NCI-H2171 treated with DMSO at 0.1 percent for 48 hours (cell line): Measurements from ENCODE around the gene SLC38A9.
"Not testable (repeated sequence)": the region's sequence is repeated elsewhere in the genome, so short reads cannot be mapped to it uniquely, and the experiment has no call there.

Source experiments
- DNase-seq: peaks from one replicate; lab custom pipeline; 2025; lab: John Stamatoyannopoulos, UW

SLC38A9 gene, protein sequence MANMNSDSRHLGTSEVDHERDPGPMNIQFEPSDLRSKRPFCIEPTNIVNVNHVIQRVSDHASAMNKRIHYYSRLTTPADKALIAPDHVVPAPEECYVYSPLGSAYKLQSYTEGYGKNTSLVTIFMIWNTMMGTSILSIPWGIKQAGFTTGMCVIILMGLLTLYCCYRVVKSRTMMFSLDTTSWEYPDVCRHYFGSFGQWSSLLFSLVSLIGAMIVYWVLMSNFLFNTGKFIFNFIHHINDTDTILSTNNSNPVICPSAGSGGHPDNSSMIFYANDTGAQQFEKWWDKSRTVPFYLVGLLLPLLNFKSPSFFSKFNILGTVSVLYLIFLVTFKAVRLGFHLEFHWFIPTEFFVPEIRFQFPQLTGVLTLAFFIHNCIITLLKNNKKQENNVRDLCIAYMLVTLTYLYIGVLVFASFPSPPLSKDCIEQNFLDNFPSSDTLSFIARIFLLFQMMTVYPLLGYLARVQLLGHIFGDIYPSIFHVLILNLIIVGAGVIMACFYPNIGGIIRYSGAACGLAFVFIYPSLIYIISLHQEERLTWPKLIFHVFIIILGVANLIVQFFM

GRCh38 chr5:55712023-55712859, at the start of gene SLC38A9:
Gene SLC38A9 (minus strand): TSS chr5:55712324. CDS start chr5:55697958, 14,366 bp downstream.
- DNase-seq = peak; percentile 99

DNA sequence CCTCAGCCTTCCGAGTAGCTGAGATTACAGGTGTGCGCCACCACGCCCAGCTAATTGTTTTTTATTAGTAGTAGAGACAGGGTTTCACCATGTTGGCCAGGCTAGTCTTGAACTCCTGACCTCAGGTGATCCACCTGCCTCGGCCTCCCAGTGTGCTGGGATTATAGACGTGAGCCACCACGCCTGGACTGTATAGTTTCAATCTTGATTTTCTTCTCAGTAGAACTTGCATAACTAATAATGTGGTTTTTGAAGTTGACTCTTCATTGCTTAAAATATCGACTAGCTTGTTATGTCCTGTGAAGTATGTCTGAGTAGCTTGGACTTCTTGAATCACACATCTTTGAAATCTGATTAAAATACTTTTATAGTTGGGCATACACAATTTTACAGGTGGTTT, 49.6 kb upstream of the SLC38A9 start:
- DNase-seq = not testable (repeated sequence)

DNA sequence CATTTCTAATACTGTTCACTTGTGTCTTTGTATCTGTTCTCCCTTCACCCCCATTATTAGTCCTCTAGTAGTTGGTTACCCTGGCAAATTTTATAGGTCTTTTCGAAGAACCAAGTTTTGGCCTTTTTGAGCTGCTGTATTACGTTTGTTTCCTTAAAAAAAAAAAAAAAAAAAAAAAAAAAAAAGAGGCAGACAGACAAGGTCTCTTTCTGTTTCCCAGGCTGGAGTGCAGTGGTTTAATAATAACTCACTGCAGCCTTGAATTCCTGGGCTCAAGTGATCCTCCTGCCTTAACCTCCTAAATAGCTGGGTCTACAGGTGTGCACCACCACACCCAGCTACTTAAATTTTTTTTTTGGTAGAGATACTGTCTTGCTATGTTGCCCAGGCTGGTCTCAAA, 46.6 kb upstream of the SLC38A9 start:
- no peak for DNase-seq

- DNase-seq = no peak
Measured at GRCh38 chr5:55758231-55758630, 46.1 kb upstream of the SLC38A9 start.

GRCh38 chr5:55750499-55750898, 38.4 kb upstream of the SLC38A9 start:
- DNase-seq = no peak

DNA sequence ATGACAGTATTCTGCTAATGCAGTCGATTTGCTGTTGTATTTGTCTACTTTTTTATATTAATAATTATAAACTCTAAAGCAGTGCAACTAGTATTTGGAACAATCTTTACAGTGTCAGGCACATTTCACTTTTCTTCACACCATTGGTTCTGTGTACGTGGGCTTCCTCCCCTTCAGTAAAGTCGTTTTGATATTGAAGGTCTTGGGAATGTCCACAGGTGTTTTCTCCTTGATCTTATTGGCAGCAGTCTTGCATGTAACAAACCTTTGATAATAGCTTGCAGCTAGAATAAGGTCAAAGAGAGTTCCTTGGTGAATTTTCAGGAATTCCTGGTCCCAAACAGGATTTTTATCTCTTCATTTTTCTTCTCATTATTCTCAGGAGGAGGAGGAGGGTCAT, 37.9 kb upstream of the SLC38A9 start:
- no peak for DNase-seq

DNA sequence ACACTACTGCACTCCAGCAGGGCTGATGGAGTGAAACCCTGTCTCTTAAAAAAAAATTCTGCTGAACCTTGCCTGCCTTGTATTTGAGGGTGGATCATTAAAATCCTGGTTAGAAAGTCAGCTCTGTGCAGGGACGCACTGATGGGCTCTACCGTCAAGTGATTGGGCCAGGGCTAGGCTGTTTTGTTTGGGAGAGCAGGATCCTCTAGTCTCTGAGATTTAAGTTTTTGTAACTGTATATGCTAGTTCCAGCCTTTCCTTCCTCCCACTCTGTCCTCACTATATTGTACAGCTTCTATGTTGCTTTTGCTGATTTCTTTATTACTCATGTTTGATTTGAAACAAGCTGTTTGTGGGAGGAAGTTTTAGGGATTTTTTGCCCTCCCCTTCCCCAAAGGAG, 37.3 kb upstream of the SLC38A9 start:
- no peak for DNase-seq

- DNase-seq = no peak
Measured at GRCh38 chr5:55747778-55748318, 35.7 kb upstream of the SLC38A9 start.

GRCh38 chr5:55742778-55743177, 30.7 kb upstream of the SLC38A9 start:
- no peak for DNase-seq

- DNase-seq = no peak
Measured at GRCh38 chr5:55737793-55738192, 25.7 kb upstream of the SLC38A9 start, which contains the start of gene DDX4. Gene DDX4 (plus strand): TSS chr5:55738061. CDS start chr5:55738964, 903 bp downstream.

- DNase-seq = no peak
Measured at GRCh38 chr5:55734658-55735057, 22.5 kb upstream of the SLC38A9 start.

- no peak for DNase-seq
Measured at GRCh38 chr5:55732585-55732984, 20.5 kb upstream of the SLC38A9 start.

DNA sequence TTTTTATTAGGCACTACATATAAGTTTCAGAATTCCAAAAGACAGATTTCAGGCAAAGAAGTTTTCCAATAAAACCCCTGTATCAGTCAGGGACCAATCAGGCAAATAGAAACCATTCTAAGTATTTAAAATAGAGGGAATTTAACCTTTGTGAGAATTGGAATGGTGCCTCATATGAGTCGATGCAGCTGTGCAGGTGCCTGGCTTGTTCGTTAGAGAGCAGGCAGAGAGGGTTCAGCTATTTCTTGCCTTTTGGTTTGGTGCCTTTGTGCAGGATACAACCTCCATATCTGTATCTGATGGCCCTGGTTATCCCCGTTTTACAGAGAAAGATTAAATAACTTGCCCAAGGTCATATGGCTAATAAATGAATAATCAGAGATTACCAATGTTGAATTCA, 19.7 kb upstream of the SLC38A9 start:
- DNase-seq = no peak

DNA sequence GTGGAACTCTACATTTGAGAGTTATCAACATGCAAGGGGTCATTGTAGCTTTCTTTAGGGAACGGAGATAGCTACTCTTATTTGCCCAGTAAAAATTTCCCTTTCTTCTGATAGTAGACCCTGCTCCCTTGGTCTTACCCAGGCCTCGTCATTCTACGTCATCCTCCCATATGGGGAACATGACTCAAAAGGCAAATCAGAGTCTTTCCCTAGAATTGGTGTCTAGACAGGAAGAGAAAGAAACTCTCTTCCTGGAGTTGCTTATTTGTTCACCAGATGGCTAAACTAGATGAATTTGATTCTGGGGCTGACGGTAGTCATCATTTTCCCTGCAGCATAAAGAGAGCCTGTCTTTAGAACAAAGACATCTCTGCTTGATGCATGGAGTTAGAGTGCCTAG, 12.2 kb upstream of the SLC38A9 start:
- DNase-seq = no peak

DNA sequence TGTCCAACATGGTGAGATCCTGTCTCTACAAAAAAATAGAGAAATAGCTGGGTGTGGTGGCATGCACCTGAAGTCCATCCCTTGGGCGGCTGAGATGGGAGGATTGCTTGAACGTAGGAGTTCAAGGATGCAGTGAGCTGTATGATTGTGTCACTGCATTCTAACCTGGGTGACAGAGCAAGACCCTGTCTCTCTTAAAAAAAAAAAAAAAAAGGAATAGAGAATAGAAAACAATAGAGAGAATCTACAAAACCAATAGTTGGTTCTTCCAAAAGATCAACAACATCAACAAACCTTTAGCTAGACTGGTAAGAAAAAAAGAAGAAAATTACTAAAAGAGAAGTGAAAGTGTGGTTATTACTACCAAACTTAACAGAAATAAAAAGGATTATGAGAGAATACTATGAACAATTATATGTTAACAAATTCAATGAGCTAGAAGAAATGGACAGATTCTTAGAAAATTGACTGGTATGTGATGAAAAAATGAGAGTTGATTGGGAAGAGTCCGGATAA, 8.1 kb upstream of the SLC38A9 start:
- DNase-seq = no peak

- DNase-seq = not testable (repeated sequence)
Measured at GRCh38 chr5:55719026-55719425, 6.9 kb upstream of the SLC38A9 start.

GRCh38 chr5:55715519-55716078, 3.5 kb upstream of the SLC38A9 start:
- no peak for DNase-seq

- no peak for DNase-seq
Measured at GRCh38 chr5:55714749-55715148, 2.6 kb upstream of the SLC38A9 start.

- DNase-seq = no peak
Measured at GRCh38 chr5:55714339-55714738, 2.2 kb upstream of the SLC38A9 start.

GRCh38 chr5:55713871-55714270, 1.7 kb upstream of the SLC38A9 start:
- DNase-seq = no peak

- DNase-seq = no peak
Measured at GRCh38 chr5:55711507-55712022, 559 bp downstream of the SLC38A9 start.

DNA sequence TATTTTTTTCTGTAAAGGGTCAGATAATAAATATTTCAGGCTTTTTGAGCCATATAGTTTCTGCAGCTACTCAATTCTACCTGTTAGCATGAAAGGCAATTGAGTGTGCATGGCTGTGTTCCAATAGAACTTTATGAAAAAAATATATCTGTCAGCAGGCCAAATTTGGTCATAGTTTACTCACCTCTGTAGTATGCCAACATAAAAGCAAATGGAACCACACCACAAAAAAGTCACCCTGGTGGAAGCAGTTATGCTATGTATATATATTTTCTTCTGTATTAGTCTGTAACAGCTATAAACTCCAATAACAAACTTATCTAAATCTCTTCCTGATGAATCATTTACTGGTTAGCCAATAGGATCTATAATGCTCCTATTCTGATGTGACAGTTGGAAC, 3.4 kb downstream of the SLC38A9 start:
- no peak for DNase-seq
